WI38 (cell line): ENCODE results near the gene MOCOS.

Source experiments
- H3K4me3 ChIP-seq: 2 replicates; pipeline ENCODE4 v1.5.1; 2011; ENCODE audit warnings: low read depth, mild to moderate bottlenecking, control low read depth, low read length
- CTCF ChIP-seq: IDR thresholded peaks from 2 replicates; pipeline ENCODE4 v1.5.1; 2012; ENCODE audit warnings: low read depth, mild to moderate bottlenecking, control low read depth, low read length

Gene MOCOS

DNA sequence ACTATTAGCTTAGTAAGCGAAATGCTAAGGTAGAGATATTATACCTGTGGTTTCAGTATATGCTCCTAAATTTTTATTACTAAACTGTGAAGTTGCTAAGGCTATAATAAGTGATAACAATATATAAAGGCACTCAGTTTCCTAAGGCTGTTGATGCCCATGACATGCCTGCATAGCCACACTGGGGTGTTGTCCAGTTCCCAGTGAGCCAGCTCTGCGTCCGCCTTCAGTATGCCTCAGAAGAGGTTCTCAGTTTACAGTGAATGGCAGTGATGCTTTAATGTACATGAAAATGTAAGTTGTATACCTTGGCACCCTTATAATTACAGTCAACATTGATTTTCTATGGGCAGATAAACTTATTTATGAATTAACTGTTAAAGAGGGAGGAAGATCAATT lies 117.4 kb downstream of the MOCOS start:
- TF ChIP-seq CTCF, result no peak
- no peak overlapping the region for H3K4me3 ChIP-seq

GRCh38 chr18:36305375-36305774 lies 118.1 kb downstream of the MOCOS start:
- H3K4me3 ChIP-seq, result no peak overlapping the region
- no peak for TF ChIP-seq CTCF

DNA sequence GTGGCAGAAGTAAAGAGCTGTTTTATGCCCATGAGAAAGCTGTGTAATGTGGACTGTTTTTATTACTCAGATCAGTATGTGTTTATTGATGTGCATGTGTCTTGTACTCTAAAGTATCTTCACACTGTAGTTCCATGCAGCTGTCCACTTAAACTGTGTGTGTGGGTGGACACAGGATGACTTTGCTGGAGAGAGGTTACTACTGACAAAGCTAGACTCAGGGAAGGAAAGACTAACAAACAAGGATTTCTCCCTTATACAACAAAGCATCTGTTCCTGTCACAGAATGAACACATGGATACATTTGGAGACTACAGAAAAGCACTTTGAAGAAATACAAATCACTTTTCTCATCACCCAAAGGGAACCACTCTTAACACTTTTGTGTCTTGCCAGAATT lies 120.2 kb downstream of the MOCOS start:
- no peak overlapping the region for H3K4me3 ChIP-seq
- no peak for TF ChIP-seq CTCF

DNA sequence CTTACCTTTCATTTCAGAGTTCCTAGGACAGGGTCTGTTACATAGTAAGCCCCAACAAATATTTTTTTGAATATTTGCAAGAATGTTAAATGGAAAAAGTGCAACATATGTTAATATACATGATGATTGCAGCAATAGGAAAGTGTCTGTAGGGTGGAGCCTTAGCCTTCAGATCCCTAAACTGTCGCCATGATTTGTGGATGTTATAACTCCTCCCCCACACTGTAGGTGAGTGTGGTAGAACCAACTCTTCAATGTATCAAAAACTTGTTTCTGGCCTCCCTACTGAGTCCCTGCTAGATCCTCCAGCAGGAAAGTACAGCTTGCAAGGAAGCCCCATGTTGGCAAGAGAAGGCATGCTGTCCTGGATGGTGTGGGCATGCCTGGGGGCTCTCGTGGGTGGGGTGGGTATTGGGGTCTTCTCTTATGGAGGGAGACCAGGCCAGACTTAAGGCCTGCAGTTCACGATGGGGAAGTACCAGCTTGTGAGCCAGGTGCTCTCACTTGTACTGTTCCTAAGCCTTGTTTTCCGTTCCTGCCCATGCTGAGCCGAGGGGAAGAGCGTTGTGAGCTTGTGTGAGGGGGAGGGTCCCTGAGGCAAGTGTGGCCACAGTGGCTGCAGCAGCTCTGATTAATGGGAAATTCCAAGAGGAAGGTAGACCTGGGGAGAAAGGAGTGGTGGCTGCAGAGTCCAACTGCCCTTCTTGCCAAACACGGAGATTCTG lies 121.6 kb downstream of the MOCOS start:
- H3K4me3 ChIP-seq, result 0 out of 2 replicates have a peak overlapping the region, but pooled peaks have one; percentile 2
- TF ChIP-seq CTCF, result no peak

- H3K4me3 ChIP-seq, result 0 out of 2 replicates have a peak overlapping the region, but pooled peaks have one; percentile 2
- TF ChIP-seq CTCF, result no peak
Observed at GRCh38 chr18:36309436-36310391, 122.4 kb downstream of the MOCOS start.

DNA sequence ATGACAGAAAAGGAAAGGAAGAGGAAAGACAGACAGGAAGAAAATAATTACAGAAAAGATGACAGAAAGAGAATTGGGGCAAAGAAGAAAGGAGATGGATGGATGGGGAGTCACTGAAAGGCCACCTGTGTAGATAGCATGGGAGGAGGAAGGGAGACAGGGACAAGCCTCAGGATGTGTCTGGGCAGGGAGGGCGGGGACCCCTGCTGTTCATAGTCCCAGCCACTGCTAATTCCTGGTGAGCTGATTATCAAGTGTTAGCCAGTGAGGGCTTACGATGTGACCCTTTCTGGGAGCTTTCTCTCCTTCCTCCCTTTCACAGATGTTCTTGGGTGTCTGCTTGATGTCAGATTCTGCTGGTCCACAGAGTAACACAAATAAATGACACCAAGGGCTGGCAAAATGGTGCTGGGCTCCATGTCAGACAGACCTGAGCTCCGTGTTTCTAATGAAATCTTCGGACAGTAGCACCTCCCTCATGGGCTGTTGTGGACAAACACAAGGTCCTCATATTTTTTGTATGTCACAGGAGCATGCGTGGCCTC lies 123.8 kb downstream of the MOCOS start:
- no peak overlapping the region for H3K4me3 ChIP-seq
- no peak for TF ChIP-seq CTCF
